Measurements from ENCODE around the gene PSMG3. TPM values are rescaled to one million over a fixed set of nuclear protein-coding genes. Genes with fewer than 3 reads are reported as not detected.

PSMG3 gene
- polyA plus RNA-seq, 1 donor (not counting 4 experiments of a cell fraction or from before 2014, with no cell fraction given) = 49.6 TPM

DNA sequence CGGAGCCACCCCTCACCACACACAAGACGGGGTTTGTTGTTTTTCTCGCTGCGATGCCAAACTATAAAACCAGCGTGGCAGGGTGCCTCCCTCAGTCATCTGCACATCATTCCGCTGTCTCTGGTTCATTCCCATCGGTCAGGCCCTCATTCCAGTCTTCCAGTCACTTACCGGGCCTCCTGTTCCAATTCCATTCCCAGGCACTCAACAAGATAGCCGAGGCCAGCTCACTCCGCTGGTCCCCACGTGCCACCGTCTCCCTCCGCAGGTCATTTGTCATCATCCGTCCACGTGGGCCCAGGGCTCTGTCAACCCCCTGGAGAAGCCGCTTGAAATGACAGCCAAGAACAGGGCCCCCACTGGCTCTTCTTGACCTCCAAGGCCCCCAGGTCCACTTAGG, 7.7 kb downstream of the PSMG3 start:
- Histone ChIP-seq H3K9me1 (ENCODE audit: control insufficient read depth, extremely low read depth, insufficient read depth, low read length) (no peaks in the 10 kb centered on the region), H3K4me3 (ENCODE audit: control insufficient read depth in 2 of 3, extremely low read depth in 1 of 3, insufficient read depth in 2 of 3, low read depth in 1 of 3, low read length in 3 of 3) (no peak overlapping the region), H3K27me3 (ENCODE audit: control insufficient read depth, extremely low read depth, insufficient read depth, low read length) (no peaks in the 10 kb centered on the region), H3K4me1 (ENCODE audit: control insufficient read depth, extremely low read depth, insufficient read depth, low read length) (peaks cover 37% of the 10 kb centered on the region), H4K20me1 (ENCODE audit: control insufficient read depth, extremely low read depth, insufficient read depth, low read length) (no peaks in the 10 kb centered on the region), H3K36me3 (ENCODE audit: control insufficient read depth in 2 of 2, extremely low read depth in 1 of 2, insufficient read depth in 2 of 2, low read length in 2 of 2) (peaks cover 1 to 13% of the 10 kb centered on the region in 2 experiments), H3K9me3 (ENCODE audit: control insufficient read depth, low read depth, low read length) (no peaks in the 10 kb centered on the region), H3K4me2 (ENCODE audit: control insufficient read depth, extremely low read depth, insufficient read depth, low read depth, low read length) (no peak overlapping the region), H3K27ac (ENCODE audit: control insufficient read depth, insufficient read depth, low read length) (no peak overlapping the region), H3K79me2 (ENCODE audit: control insufficient read depth, insufficient read depth, low read length) (no peaks in the 10 kb centered on the region), H2AFZ (ENCODE audit: control insufficient read depth, low read length) (no peak overlapping the region), H3K9ac (ENCODE audit: control insufficient read depth, extremely low read depth, insufficient read depth, low read length) (no peak overlapping the region)
- no peak for DNase-seq (ENCODE audit: low read depth, low spot score)
- TF ChIP-seq, protein P1, sequence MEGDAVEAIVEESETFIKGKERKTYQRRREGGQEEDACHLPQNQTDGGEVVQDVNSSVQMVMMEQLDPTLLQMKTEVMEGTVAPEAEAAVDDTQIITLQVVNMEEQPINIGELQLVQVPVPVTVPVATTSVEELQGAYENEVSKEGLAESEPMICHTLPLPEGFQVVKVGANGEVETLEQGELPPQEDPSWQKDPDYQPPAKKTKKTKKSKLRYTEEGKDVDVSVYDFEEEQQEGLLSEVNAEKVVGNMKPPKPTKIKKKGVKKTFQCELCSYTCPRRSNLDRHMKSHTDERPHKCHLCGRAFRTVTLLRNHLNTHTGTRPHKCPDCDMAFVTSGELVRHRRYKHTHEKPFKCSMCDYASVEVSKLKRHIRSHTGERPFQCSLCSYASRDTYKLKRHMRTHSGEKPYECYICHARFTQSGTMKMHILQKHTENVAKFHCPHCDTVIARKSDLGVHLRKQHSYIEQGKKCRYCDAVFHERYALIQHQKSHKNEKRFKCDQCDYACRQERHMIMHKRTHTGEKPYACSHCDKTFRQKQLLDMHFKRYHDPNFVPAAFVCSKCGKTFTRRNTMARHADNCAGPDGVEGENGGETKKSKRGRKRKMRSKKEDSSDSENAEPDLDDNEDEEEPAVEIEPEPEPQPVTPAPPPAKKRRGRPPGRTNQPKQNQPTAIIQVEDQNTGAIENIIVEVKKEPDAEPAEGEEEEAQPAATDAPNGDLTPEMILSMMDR (optimal IDR thresholded peaks at IDR 0.05 in 1 of 3, IDR thresholded peaks at IDR 0.05 in 1 of 3, conservative IDR thresholded peaks at IDR 0.05 in 1 of 3; ENCODE audit: extremely low read depth in 1 of 3, insufficient read depth in 2 of 3, low read length in 3 of 3) = no peak
- TF ChIP-seq EZH2 (IDR thresholded peaks at IDR 0.05; ENCODE audit: low read length) = no peak
- FAIRE-seq = no peak
- dilution Hi-C loops (cut with MboI; ENCODE audit: extremely low pct_ligation_motif_present, low sequenced_read_pairs) = no loop called here

- Histone ChIP-seq H3K36me3 (ENCODE audit: control insufficient read depth in 2 of 2, extremely low read depth in 1 of 2, insufficient read depth in 2 of 2, low read length in 2 of 2) (peaks cover 0 to 5% of the 10 kb centered on the region in 2 experiments), H3K9me1 (ENCODE audit: control insufficient read depth, extremely low read depth, insufficient read depth, low read length) (no peaks in the 10 kb centered on the region), H3K9me3 (ENCODE audit: control insufficient read depth, low read depth, low read length) (no peaks in the 10 kb centered on the region), H3K4me2 (ENCODE audit: control insufficient read depth, extremely low read depth, insufficient read depth, low read depth, low read length) (no peak overlapping the region), H3K4me3 (ENCODE audit: control insufficient read depth in 2 of 3, extremely low read depth in 1 of 3, insufficient read depth in 2 of 3, low read depth in 1 of 3, low read length in 3 of 3) (no peak overlapping the region), H3K27me3 (ENCODE audit: control insufficient read depth, extremely low read depth, insufficient read depth, low read length) (no peaks in the 10 kb centered on the region), H3K79me2 (ENCODE audit: control insufficient read depth, insufficient read depth, low read length) (no peaks in the 10 kb centered on the region), H3K4me1 (ENCODE audit: control insufficient read depth, extremely low read depth, insufficient read depth, low read length) (peaks cover 34% of the 10 kb centered on the region), H3K9ac (ENCODE audit: control insufficient read depth, extremely low read depth, insufficient read depth, low read length) (no peak overlapping the region), H2AFZ (ENCODE audit: control insufficient read depth, low read length) (no peak overlapping the region), H4K20me1 (ENCODE audit: control insufficient read depth, extremely low read depth, insufficient read depth, low read length) (no peaks in the 10 kb centered on the region), H3K27ac (ENCODE audit: control insufficient read depth, insufficient read depth, low read length) (no peak overlapping the region)
- dilution Hi-C loops (cut with MboI; ENCODE audit: extremely low pct_ligation_motif_present, low sequenced_read_pairs) = no loop called here
- TF ChIP-seq, protein P1 (optimal IDR thresholded peaks at IDR 0.05 in 1 of 3, IDR thresholded peaks at IDR 0.05 in 1 of 3, conservative IDR thresholded peaks at IDR 0.05 in 1 of 3; ENCODE audit: extremely low read depth in 1 of 3, insufficient read depth in 2 of 3, low read length in 3 of 3) = no peak
- no peak for TF ChIP-seq EZH2 (IDR thresholded peaks at IDR 0.05; ENCODE audit: low read length)
- DNase-seq (ENCODE audit: low read depth, low spot score) = no peak
- FAIRE-seq = no peak
These were observed 8.5 kb downstream of the PSMG3 start for GRCh38 chr7:1561036-1561940.
